Uterus (tissue), 2 donors: Measurements from ENCODE around the gene HIPK1.

Experiments used
- CTCF ChIP-seq, 4 experiments: fragments of 200-600 bp in 2 of 4; fragments of 450-650 bp in 2 of 4; sonication (generic) in 2 of 4; IDR thresholded peaks; one replicate each; pipeline ENCODE4 v1.5.1; 2016 to 2019; ENCODE audit warnings: antibody characterized with exemption in 4 of 4, mild to moderate bottlenecking in 2 of 4, moderate library complexity in 1 of 4
- POLR2A ChIP-seq, 2 donors: fragments of 450-650 bp; IDR thresholded peaks; one replicate each; pipeline ENCODE4 v1.6.1; 2016; ENCODE audit warnings: antibody characterized with exemption in 2 of 2, mild to moderate bottlenecking in 1 of 2, moderate library complexity in 1 of 2

- no peak for TF ChIP-seq CTCF (IDR thresholded peaks at IDR 0.05)
- no peak for TF ChIP-seq POLR2A (IDR thresholded peaks at IDR 0.05)
Observed at GRCh38 chr1:113935970-113936369, 6.8 kb downstream of the HIPK1 start.
